Nephron (organoid): ENCODE measurements around the gene MRPS9.

ENCODE experiments used
- H3K27ac Mint-ChIP-seq, 3 experiments: 2 replicates each; pipeline ENCODE4 v1.8.0; 2020; ENCODE audit warnings: mixed read lengths in 3 of 3, mild to moderate bottlenecking in 2 of 3, moderate library complexity in 1 of 3
- H3K27me3 Mint-ChIP-seq: 2 replicates; pipeline ENCODE4 v1.8.0; 2021; ENCODE audit warnings: low read depth, mild to moderate bottlenecking, moderate library complexity, mixed read lengths
- H3K36me3 Mint-ChIP-seq: 2 replicates; pipeline ENCODE4 v1.8.0; 2020; ENCODE audit warnings: low read depth, mixed read lengths
- H3K4me1 Mint-ChIP-seq: 2 replicates; pipeline ENCODE4 v1.8.0; 2020; ENCODE audit warnings: mixed read lengths
- H3K4me3 Mint-ChIP-seq, 3 experiments: 2 replicates each; pipeline ENCODE4 v1.8.0; 2020; ENCODE audit warnings: mild to moderate bottlenecking in 3 of 3, mixed read lengths in 3 of 3, moderate library complexity in 2 of 3
- H3K9me3 Mint-ChIP-seq: 2 replicates; pipeline ENCODE4 v1.8.0; 2020; ENCODE audit warnings: mixed read lengths
- TF ChIP-seq, protein P1 (sequence below), 3 experiments: fragments of 200-600 bp; sonication (generic); IDR thresholded peaks; one replicate each; pipeline ENCODE4 v1.5.0; 2021; ENCODE audit warnings: antibody characterized with exemption in 3 of 3; ENCODE audit not compliant: unreplicated experiment in 3 of 3

The MRPS9 gene

DNA sequence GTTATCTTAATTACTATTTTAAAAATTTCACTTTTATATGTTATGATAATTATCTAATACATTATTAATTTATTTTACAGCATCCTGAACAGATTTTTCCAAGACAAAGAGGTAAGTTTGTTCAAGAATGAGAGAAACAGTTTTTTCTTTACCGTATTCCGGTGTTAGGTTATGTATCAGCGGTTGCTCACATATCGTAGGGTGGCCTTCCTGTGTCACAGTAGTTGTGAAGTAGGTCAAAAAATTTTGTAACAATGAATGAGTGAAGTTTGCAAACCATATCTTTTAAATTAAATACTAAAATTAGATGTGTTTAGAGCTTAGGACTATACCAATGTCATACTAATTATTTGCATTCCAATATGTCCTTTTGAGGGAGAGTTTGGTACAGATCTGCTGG lies 33.5 kb downstream of the MRPS9 start:
- TF ChIP-seq, protein P1, sequence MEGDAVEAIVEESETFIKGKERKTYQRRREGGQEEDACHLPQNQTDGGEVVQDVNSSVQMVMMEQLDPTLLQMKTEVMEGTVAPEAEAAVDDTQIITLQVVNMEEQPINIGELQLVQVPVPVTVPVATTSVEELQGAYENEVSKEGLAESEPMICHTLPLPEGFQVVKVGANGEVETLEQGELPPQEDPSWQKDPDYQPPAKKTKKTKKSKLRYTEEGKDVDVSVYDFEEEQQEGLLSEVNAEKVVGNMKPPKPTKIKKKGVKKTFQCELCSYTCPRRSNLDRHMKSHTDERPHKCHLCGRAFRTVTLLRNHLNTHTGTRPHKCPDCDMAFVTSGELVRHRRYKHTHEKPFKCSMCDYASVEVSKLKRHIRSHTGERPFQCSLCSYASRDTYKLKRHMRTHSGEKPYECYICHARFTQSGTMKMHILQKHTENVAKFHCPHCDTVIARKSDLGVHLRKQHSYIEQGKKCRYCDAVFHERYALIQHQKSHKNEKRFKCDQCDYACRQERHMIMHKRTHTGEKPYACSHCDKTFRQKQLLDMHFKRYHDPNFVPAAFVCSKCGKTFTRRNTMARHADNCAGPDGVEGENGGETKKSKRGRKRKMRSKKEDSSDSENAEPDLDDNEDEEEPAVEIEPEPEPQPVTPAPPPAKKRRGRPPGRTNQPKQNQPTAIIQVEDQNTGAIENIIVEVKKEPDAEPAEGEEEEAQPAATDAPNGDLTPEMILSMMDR (IDR thresholded peaks at IDR 0.05; ENCODE audit: unreplicated experiment in 3 of 3): no peak
- no peak overlapping the region for H3K4me3 Mint-ChIP-seq
- no peak overlapping the region for H3K27ac Mint-ChIP-seq

DNA sequence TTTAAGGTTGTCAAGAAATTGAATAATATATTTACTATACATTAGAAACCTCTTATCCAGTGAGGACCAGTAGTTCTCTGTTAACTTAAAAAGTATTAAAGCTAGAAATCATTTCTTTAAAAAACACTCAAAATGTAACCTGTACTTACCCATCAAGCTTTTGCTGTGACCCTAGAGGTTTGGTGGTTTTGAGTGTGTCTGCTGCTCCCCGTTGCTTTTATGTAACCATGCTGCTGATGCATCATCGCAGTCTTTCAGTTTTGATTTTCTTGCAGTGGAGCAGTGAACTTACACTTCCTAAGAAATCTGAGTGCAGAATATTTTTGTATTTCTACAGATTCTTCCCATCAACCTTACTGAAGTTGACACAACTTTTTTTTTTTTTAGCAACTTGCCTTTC lies 34.2 kb downstream of the MRPS9 start:
- TF ChIP-seq, protein P1 (IDR thresholded peaks at IDR 0.05; ENCODE audit: unreplicated experiment in 3 of 3): no peak
- Mint-ChIP-seq H3K27me3 (no peaks in the 10 kb centered on the region), H3K36me3 (peaks cover 8% of the 10 kb centered on the region), H3K27ac (no peak overlapping the region), H3K9me3 (no peaks in the 10 kb centered on the region), H3K4me3 (no peak overlapping the region), H3K4me1 (no peaks in the 10 kb centered on the region)

More for the DNA sequence above, 33.5 kb downstream of the MRPS9 start:
- H3K36me3 Mint-ChIP-seq: peaks cover 7% of the 10 kb centered on the region
- no peaks in the 10 kb centered on the region for H3K4me1 Mint-ChIP-seq
- no peaks in the 10 kb centered on the region for H3K9me3 Mint-ChIP-seq
- H3K27me3 Mint-ChIP-seq: no peaks in the 10 kb centered on the region

DNA sequence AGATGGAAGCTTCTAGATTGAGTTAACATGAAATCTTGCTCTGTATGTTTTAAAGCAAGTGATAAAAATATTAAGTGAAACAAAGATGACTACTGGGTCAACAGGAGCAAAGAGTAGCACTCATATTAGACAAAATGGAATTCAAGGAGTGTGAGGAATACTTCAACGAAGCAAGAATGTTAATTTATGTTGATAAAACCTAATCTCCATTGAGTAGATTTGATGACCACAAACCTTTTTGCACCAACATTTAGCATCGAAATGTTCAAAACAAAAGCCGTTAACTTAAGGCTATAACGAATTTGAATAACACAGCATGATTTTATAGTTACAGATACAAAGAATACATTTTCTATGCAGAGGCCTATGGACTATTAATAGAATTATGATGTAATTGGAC lies 35.7 kb downstream of the MRPS9 start:
- TF ChIP-seq, protein P1 (IDR thresholded peaks at IDR 0.05; ENCODE audit: unreplicated experiment in 3 of 3): no peak
- Mint-ChIP-seq H3K27me3 (no peaks in the 10 kb centered on the region), H3K4me3 (no peak overlapping the region), H3K4me1 (peaks cover under 1% of the 10 kb centered on the region), H3K36me3 (peaks cover 13% of the 10 kb centered on the region), H3K9me3 (no peaks in the 10 kb centered on the region), H3K27ac (no peak overlapping the region)

GRCh38 chr2:105076121-105076520 lies 38.3 kb downstream of the MRPS9 start:
- TF ChIP-seq, protein P1 (IDR thresholded peaks at IDR 0.05; ENCODE audit: unreplicated experiment in 3 of 3): no peak
- H3K4me3 Mint-ChIP-seq: no peak overlapping the region
- peaks cover 13% of the 10 kb centered on the region for H3K36me3 Mint-ChIP-seq
- H3K27me3 Mint-ChIP-seq: no peaks in the 10 kb centered on the region
- no peak overlapping the region for H3K27ac Mint-ChIP-seq
- no peaks in the 10 kb centered on the region for H3K9me3 Mint-ChIP-seq
- peaks cover 22% of the 10 kb centered on the region for H3K4me1 Mint-ChIP-seq

DNA sequence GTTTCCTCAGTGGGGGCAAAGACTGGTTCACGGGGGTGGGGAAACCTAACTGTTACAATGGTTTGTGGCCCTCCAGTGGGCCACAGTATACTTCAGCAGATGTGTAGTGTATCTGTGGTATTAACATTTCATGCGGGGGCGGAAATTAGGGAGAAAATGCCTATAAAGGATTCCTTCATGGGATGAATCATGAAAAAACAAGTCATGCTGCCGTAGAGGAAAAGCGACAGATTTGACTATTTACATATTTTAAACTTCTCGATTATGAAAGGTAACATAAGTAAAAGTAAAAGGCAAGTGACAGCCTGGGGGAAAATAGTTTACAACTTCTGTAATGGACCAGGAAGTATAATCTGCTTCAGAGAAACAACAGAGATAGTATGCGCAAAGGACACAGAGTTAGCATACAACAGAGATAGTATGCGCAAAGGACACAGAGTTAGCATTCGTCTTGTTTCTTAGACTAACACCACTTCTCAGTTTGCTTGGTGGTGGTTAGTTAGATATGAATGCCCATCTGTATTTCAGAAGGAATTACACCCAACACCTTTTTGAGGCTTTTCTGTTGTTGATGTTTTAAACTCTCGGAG lies 41.1 kb downstream of the MRPS9 start:
- Mint-ChIP-seq H3K36me3 (peaks cover 13% of the 10 kb centered on the region), H3K9me3 (no peaks in the 10 kb centered on the region), H3K4me1 (peaks cover 34% of the 10 kb centered on the region), H3K27me3 (no peaks in the 10 kb centered on the region), H3K27ac (peak overlapping the region in 1 of 3 experiments; percentile 18), H3K4me3 (no peak overlapping the region)
- TF ChIP-seq, protein P1 (IDR thresholded peaks at IDR 0.05; ENCODE audit: unreplicated experiment in 3 of 3): no peak

DNA sequence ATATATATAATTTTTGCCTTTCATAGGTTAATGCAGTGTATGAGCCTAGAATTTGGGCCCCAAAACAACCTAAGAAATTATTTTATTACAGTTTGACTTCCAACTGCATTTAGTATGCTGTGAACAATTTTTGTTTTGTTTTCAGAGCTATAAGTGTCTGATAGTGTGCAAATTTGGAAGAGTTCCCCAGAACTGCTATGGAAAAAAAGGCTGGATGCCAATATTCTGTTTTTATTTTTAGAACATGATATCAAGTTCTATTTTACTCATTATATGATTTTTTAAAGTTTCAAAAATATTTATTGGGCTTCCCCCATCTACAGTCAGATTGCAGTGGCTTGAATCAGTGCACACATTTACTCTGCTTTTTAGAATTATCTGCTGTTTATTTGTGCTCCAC lies 42.6 kb downstream of the MRPS9 start:
- H3K27me3 Mint-ChIP-seq: no peaks in the 10 kb centered on the region
- TF ChIP-seq, protein P1 (IDR thresholded peaks at IDR 0.05; ENCODE audit: unreplicated experiment in 3 of 3): no peak
- peaks cover 34% of the 10 kb centered on the region for H3K4me1 Mint-ChIP-seq
- peak overlapping the region in 1 of 3 experiments; percentile 10 for H3K27ac Mint-ChIP-seq
- H3K36me3 Mint-ChIP-seq: peaks cover 9% of the 10 kb centered on the region
- H3K9me3 Mint-ChIP-seq: no peaks in the 10 kb centered on the region
- no peak overlapping the region for H3K4me3 Mint-ChIP-seq
